Mesenchymal stem cell (in vitro differentiated cells and primary cell): ENCODE results near the gene LDLRAD3.

ENCODE experiments used
- DNase-seq: peaks from one replicate; pipeline ENCODE4 v3.0.0-alpha.2; 2013
- H2AFZ ChIP-seq: one replicate; pipeline ENCODE4 v1.6.1; 2013; ENCODE audit warnings: low read depth, mild to moderate bottlenecking, control low read depth, inconsistent platforms, low read length, moderate library complexity
- H2AK5ac ChIP-seq: 2 replicates; pipeline ENCODE4 v1.6.1; 2013; ENCODE audit warnings: low read length, moderate library complexity, mild to moderate bottlenecking, inconsistent platforms; ENCODE audit not compliant: severe bottlenecking
- H2BK120ac ChIP-seq: one replicate; pipeline ENCODE4 v1.6.1; 2013; ENCODE audit warnings: low read depth, mild to moderate bottlenecking, inconsistent platforms, low read length, moderate library complexity
- H2BK12ac ChIP-seq, 2 experiments: one replicate each; pipeline ENCODE4 v1.6.1; 2013; ENCODE audit warnings: inconsistent platforms in 2 of 2, low read length in 2 of 2, mild to moderate bottlenecking in 2 of 2, moderate library complexity in 2 of 2, control low read depth in 1 of 2
- H2BK15ac ChIP-seq: one replicate; pipeline ENCODE4 v1.6.1; 2013; ENCODE audit warnings: mild to moderate bottlenecking, low read depth, inconsistent platforms; ENCODE audit not compliant: poor library complexity, severe bottlenecking
- H2BK5ac ChIP-seq: 2 replicates; pipeline ENCODE4 v1.6.1; 2013; ENCODE audit warnings: low read depth, mild to moderate bottlenecking, low read length, control low read depth, inconsistent platforms; ENCODE audit not compliant: poor library complexity, severe bottlenecking
- H3K14ac ChIP-seq, 2 experiments: one replicate each; pipeline ENCODE4 v1.6.1; 2013; ENCODE audit warnings: inconsistent platforms in 2 of 2, low read length in 2 of 2, control low read depth in 1 of 2, mild to moderate bottlenecking in 1 of 2, moderate library complexity in 1 of 2
- H3K18ac ChIP-seq, 2 experiments: one replicate each; pipeline ENCODE4 v1.6.1; 2013; ENCODE audit warnings: inconsistent platforms in 2 of 2, low read length in 2 of 2, control low read depth in 1 of 2, low read depth in 1 of 2, mild to moderate bottlenecking in 1 of 2
- H3K23ac ChIP-seq, 2 experiments: one replicate each; pipeline ENCODE4 v1.6.1; 2013; ENCODE audit warnings: inconsistent platforms in 2 of 2, low read length in 2 of 2, mild to moderate bottlenecking in 2 of 2, moderate library complexity in 2 of 2, control low read depth in 1 of 2
- H3K27ac ChIP-seq: 2 replicates; pipeline ENCODE4 v1.5.1; 2013; ENCODE audit warnings: mild to moderate bottlenecking, moderate library complexity, low read length, control low read depth, inconsistent platforms; ENCODE audit not compliant: poor library complexity, severe bottlenecking
- H3K27me3 ChIP-seq, 2 experiments: 2 replicates each; pipeline versions ENCODE4 v1.6.1 to v1.7.0; 2013; ENCODE audit warnings: low read length in 2 of 2, mild to moderate bottlenecking in 2 of 2, moderate library complexity in 2 of 2, control low read depth in 1 of 2, inconsistent platforms in 1 of 2; ENCODE audit not compliant: control insufficient read depth in 1 of 2, insufficient read depth in 1 of 2
- H3K36me3 ChIP-seq, 2 experiments: 2 replicates each; pipeline versions ENCODE4 v1.6.1 to v1.7.0; 2013; ENCODE audit warnings: low read length in 2 of 2, control low read depth in 1 of 2, inconsistent platforms in 1 of 2, low read depth in 1 of 2, mild to moderate bottlenecking in 1 of 2; ENCODE audit not compliant: insufficient read depth in 2 of 2, control insufficient read depth in 1 of 2
- H3K4ac ChIP-seq, 2 experiments: one replicate each; pipeline ENCODE4 v1.6.1; 2013; ENCODE audit warnings: inconsistent platforms in 2 of 2, low read length in 2 of 2, mild to moderate bottlenecking in 2 of 2, moderate library complexity in 2 of 2, control low read depth in 1 of 2, low read depth in 1 of 2
- H3K4me1 ChIP-seq: 2 replicates; pipeline ENCODE4 v1.6.1; 2013; ENCODE audit warnings: low read depth, low read length, control low read depth; ENCODE audit not compliant: control insufficient read depth, insufficient read depth
- H3K4me2 ChIP-seq: 2 replicates; pipeline ENCODE4 v1.6.1; 2013; ENCODE audit warnings: low read length, mild to moderate bottlenecking, inconsistent platforms; ENCODE audit not compliant: poor library complexity, severe bottlenecking
- H3K4me3 ChIP-seq, 2 experiments: 2 replicates each; pipeline versions ENCODE4 v1.5.1 to v1.7.0; 2013; ENCODE audit warnings: low read length in 2 of 2, mild to moderate bottlenecking in 2 of 2, control low read depth in 1 of 2, low read depth in 1 of 2; ENCODE audit not compliant: insufficient read depth in 1 of 2
- H3K79me1 ChIP-seq: replicated peaks from 2 replicates; pipeline ENCODE4 v1.6.1; 2013; ENCODE audit warnings: mild to moderate bottlenecking, control low read depth, low read length, inconsistent platforms; ENCODE audit not compliant: poor library complexity, severe bottlenecking
- H3K9ac ChIP-seq: 2 replicates; pipeline ENCODE4 v1.7.0; 2013; ENCODE audit warnings: mild to moderate bottlenecking, low read length, moderate library complexity
- H3K9me3 ChIP-seq: 2 replicates; pipeline ENCODE4 v1.7.0; 2013; ENCODE audit warnings: mild to moderate bottlenecking, low read length; ENCODE audit not compliant: control insufficient read depth
- H4K8ac ChIP-seq: one replicate; pipeline ENCODE4 v1.6.1; 2013; ENCODE audit warnings: inconsistent platforms, mild to moderate bottlenecking, low read length, moderate library complexity
- H4K91ac ChIP-seq: one replicate; pipeline ENCODE4 v1.6.1; 2013; ENCODE audit warnings: mild to moderate bottlenecking, low read length, inconsistent platforms
- WGBS: methylation state at CpG from one replicate; pipeline ENCODE4 v1.1.7; 2013; ENCODE audit warnings: mixed read lengths; 5-methylcytosine and 5-hydroxymethylcytosine counted together

Gene LDLRAD3

GRCh38 chr11:36195496-36196354 is 251.9 kb downstream of the LDLRAD3 start:
- no peak overlapping the region for H2AK5ac ChIP-seq
- no peak overlapping the region for H3K4ac ChIP-seq
- H3K4me3 ChIP-seq = peak overlapping the region in 1 of 2 experiments; percentile 34
- H3K27me3 ChIP-seq = no peaks in the 10 kb centered on the region
- H3K18ac ChIP-seq = no peak overlapping the region
- no peak overlapping the region for H2BK15ac ChIP-seq
- no peak overlapping the region for H3K23ac ChIP-seq
- H4K91ac ChIP-seq = no peak overlapping the region
- no peaks in the 10 kb centered on the region for H3K9me3 ChIP-seq
- no peak overlapping the region for H2BK120ac ChIP-seq
- no peak overlapping the region for H2AFZ ChIP-seq
- H2BK12ac ChIP-seq = no peak overlapping the region
- no peak overlapping the region for H3K27ac ChIP-seq
- H3K14ac ChIP-seq = no peak overlapping the region
- WGBS = 89% methylated on average over 3 of the region's 5 CpGs
- H3K79me1 ChIP-seq = peaks cover 2% of the 10 kb centered on the region
- H2BK5ac ChIP-seq = no peak overlapping the region
- peaks cover 4% of the 10 kb centered on the region for H3K4me1 ChIP-seq
- no peak for DNase-seq
- H3K4me2 ChIP-seq = no peak overlapping the region
- peaks cover 0 to 4% of the 10 kb centered on the region in 2 experiments for H3K36me3 ChIP-seq
- no peak overlapping the region for H4K8ac ChIP-seq
- peak overlapping the region; percentile 17 for H3K9ac ChIP-seq

- no peak overlapping the region for H3K18ac ChIP-seq
- H2BK15ac ChIP-seq = no peak overlapping the region
- no peak overlapping the region for H4K91ac ChIP-seq
- peak overlapping the region in 1 of 2 experiments; percentile 34 for H3K4me3 ChIP-seq
- no peak overlapping the region for H3K4me2 ChIP-seq
- peak overlapping the region; percentile 17 for H3K9ac ChIP-seq
- H3K36me3 ChIP-seq = peaks cover 0 to 4% of the 10 kb centered on the region in 2 experiments
- WGBS = 94% methylated on average over 6 of the region's 7 CpGs
- H2AFZ ChIP-seq = no peak overlapping the region
- H3K9me3 ChIP-seq = no peaks in the 10 kb centered on the region
- no peak for DNase-seq
- no peak overlapping the region for H2BK120ac ChIP-seq
- H2BK12ac ChIP-seq = no peak overlapping the region
- no peaks in the 10 kb centered on the region for H3K27me3 ChIP-seq
- H2AK5ac ChIP-seq = no peak overlapping the region
- no peak overlapping the region for H3K14ac ChIP-seq
- H3K27ac ChIP-seq = no peak overlapping the region
- H3K4ac ChIP-seq = no peak overlapping the region
- H3K23ac ChIP-seq = no peak overlapping the region
- peaks cover 4% of the 10 kb centered on the region for H3K4me1 ChIP-seq
- H2BK5ac ChIP-seq = no peak overlapping the region
- H3K79me1 ChIP-seq = peaks cover 2% of the 10 kb centered on the region
- H4K8ac ChIP-seq = no peak overlapping the region
Observed at GRCh38 chr11:36196411-36196998, 252.6 kb downstream of the LDLRAD3 start.

GRCh38 chr11:36201411-36201810 is 257.5 kb downstream of the LDLRAD3 start:
- H4K8ac ChIP-seq = no peak overlapping the region
- H3K4me1 ChIP-seq = no peaks in the 10 kb centered on the region
- H2BK5ac ChIP-seq = no peak overlapping the region
- no peak overlapping the region for H2BK120ac ChIP-seq
- no peak overlapping the region for H2BK12ac ChIP-seq
- DNase-seq = no peak
- no peak overlapping the region for H2BK15ac ChIP-seq
- H3K4me2 ChIP-seq = no peak overlapping the region
- no peak overlapping the region for H4K91ac ChIP-seq
- no peak overlapping the region for H2AFZ ChIP-seq
- no peak overlapping the region for H3K14ac ChIP-seq
- H3K4me3 ChIP-seq = no peak overlapping the region
- no peak overlapping the region for H3K9ac ChIP-seq
- no peak overlapping the region for H3K27ac ChIP-seq
- H3K36me3 ChIP-seq = peaks cover 0 to 4% of the 10 kb centered on the region in 2 experiments
- no peaks in the 10 kb centered on the region for H3K27me3 ChIP-seq
- H3K9me3 ChIP-seq = no peaks in the 10 kb centered on the region
- no peak overlapping the region for H2AK5ac ChIP-seq
- WGBS = no CpG with 5 or more reads among the region's 3 CpGs
- H3K23ac ChIP-seq = no peak overlapping the region
- H3K79me1 ChIP-seq = no peaks in the 10 kb centered on the region
- no peak overlapping the region for H3K4ac ChIP-seq
- H3K18ac ChIP-seq = no peak overlapping the region

- 100% methylated on average over 2 of the region's 3 CpGs for WGBS
Observed at GRCh38 chr11:36205536-36205935, 261.7 kb downstream of the LDLRAD3 start.

More at GRCh38 chr11:36205536-36205935, 261.7 kb downstream of the LDLRAD3 start:
- no peak overlapping the region for H2AFZ ChIP-seq
- H3K36me3 ChIP-seq = no peaks in the 10 kb centered on the region
- no peak overlapping the region for H4K91ac ChIP-seq
- no peak overlapping the region for H2BK12ac ChIP-seq
- H3K18ac ChIP-seq = no peak overlapping the region
- H4K8ac ChIP-seq = no peak overlapping the region
- H2BK15ac ChIP-seq = no peak overlapping the region
- H2BK5ac ChIP-seq = no peak overlapping the region
- H3K27me3 ChIP-seq = no peaks in the 10 kb centered on the region
- H2BK120ac ChIP-seq = no peak overlapping the region
- H3K4me3 ChIP-seq = no peak overlapping the region
- no peak overlapping the region for H3K4me2 ChIP-seq
- H3K27ac ChIP-seq = no peak overlapping the region
- no peak overlapping the region for H3K9ac ChIP-seq
- no peaks in the 10 kb centered on the region for H3K9me3 ChIP-seq
- H3K4ac ChIP-seq = no peak overlapping the region
- no peak for DNase-seq
- no peaks in the 10 kb centered on the region for H3K79me1 ChIP-seq
- no peak overlapping the region for H3K14ac ChIP-seq
- H3K4me1 ChIP-seq = no peaks in the 10 kb centered on the region
- no peak overlapping the region for H2AK5ac ChIP-seq
- H3K23ac ChIP-seq = no peak overlapping the region
